Body of pancreas (tissue), 4 donors: ENCODE data around the gene MOK. TPM values are rescaled to one million over a fixed set of nuclear protein-coding genes. Genes with fewer than 3 reads are reported as not detected.

Source experiments
- ATAC-seq: fragments of 150-250 bp; one replicate; pipeline ENCODE4 v1.9.1; 2016
- DNase-seq, 4 donors: peaks; one replicate each; pipeline ENCODE4 v3.0.0-alpha.2; 2019
- H3K27ac ChIP-seq, 4 donors: fragments of 200-600 bp; sonication (generic); 1 replicate in 3 of 4; 2 replicates in 1 of 4; pipeline versions ENCODE4 v1.5.1 to v1.6.1; 2016 to 2019; ENCODE audit warnings: mild to moderate bottlenecking in 1 of 4, mixed read lengths in 1 of 4, moderate library complexity in 1 of 4
- H3K27me3 ChIP-seq, 2 donors: fragments of 200-600 bp; sonication (generic); one replicate each; pipeline ENCODE4 v1.6.0; 2016; ENCODE audit warnings: mild to moderate bottlenecking in 1 of 2
- H3K36me3 ChIP-seq, 2 donors: fragments of 200-600 bp; sonication (generic); replicated peaks in 1 of 2; 2 replicates each; pipeline ENCODE4 v1.5.1; 2016; ENCODE audit warnings: low read depth in 2 of 2; ENCODE audit not compliant: insufficient read depth in 1 of 2
- H3K4me1 ChIP-seq: fragments of 200-600 bp; sonication (generic); one replicate; pipeline ENCODE4 v1.6.0; 2016
- H3K4me3 ChIP-seq, 2 donors: fragments of 200-600 bp; sonication (generic); 1 replicate in 1 of 2; 2 replicates in 1 of 2; pipeline ENCODE4 v1.5.1; 2016 to 2019
- H3K9me3 ChIP-seq, 3 donors: fragments of 200-600 bp; sonication (generic); 1 replicate in 2 of 3; 2 replicates in 1 of 3; pipeline ENCODE4 v1.5.1; 2016
- POLR2A ChIP-seq, 3 donors: fragments of 450-650 bp; IDR thresholded peaks; one replicate each; pipeline ENCODE4 v1.6.1; 2016; ENCODE audit warnings: antibody characterized with exemption in 3 of 3, mild to moderate bottlenecking in 2 of 3
- WGBS, 2 donors: methylation state at CpG; one replicate each; pipeline ENCODE4 v1.1.5; 2017; 5-methylcytosine and 5-hydroxymethylcytosine counted together
- intact Hi-C: fragments of 100-400 bp; cut with DNase I; formaldehyde crosslinking; loops from one replicate; pipeline ENCODE4 v1.15.1; 2023
- total RNA-seq, 2 donors: library from RNA; depleted of rRNA; stranded (reverse); fragments of >200 nt; gene quantifications; one replicate each; pipeline ENCODE4 v1.1.0, GENCODE V29; 2016
- TF ChIP-seq, protein P1 (sequence below), 7 experiments: fragments of 450-650 bp in 4 of 7; fragments of 200-600 bp in 3 of 7; sonication (generic) in 3 of 7; IDR thresholded peaks; one replicate each; pipeline ENCODE4 v1.5.1; 2016 to 2019; ENCODE audit warnings: antibody characterized with exemption in 7 of 7

MOK gene
- total RNA-seq, 2 donors from 2014 or later, result 14.3 to 18.5 TPM

DNA sequence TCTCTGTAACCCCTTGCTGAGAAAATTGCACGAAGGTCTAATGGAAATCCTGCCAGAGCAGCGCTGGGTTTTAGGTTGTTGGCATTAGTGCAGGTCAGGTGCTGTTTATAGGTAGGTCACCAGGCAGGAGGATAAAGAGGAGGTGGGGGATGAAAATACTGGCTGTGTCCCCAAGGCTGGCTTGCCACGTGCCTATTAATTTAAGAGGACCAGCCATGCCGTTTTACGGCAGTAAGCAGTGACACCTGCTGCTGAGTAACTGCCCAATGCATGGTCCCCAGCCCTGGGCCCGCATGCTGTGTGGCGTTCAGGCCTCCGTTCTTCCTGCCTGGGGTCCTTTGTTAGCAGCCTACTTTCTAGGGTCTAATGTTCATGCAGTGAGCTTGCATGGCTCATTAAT is 98.0 kb downstream of the MOK start:
- peak; percentile 57 for ATAC-seq
- H3K4me3 ChIP-seq, result no peak overlapping the region
- intact Hi-C loops, result no loop called here
- H3K27me3 ChIP-seq, result no peaks in the 10 kb centered on the region
- H3K9me3 ChIP-seq, result no peaks in the 10 kb centered on the region
- 57 to 67% methylated on average over 5 to 8 of the region's 8 CpGs for WGBS, 2 donors
- DNase-seq, result peak; percentile 43 to 79 (median 70)
- H3K36me3 ChIP-seq, result no peaks in the 10 kb centered on the region
- H3K27ac ChIP-seq, result peak overlapping the region in 2 of 4 donors; percentile 11 to 22
- H3K4me1 ChIP-seq, result peaks cover 23% of the 10 kb centered on the region
- TF ChIP-seq, protein P1, sequence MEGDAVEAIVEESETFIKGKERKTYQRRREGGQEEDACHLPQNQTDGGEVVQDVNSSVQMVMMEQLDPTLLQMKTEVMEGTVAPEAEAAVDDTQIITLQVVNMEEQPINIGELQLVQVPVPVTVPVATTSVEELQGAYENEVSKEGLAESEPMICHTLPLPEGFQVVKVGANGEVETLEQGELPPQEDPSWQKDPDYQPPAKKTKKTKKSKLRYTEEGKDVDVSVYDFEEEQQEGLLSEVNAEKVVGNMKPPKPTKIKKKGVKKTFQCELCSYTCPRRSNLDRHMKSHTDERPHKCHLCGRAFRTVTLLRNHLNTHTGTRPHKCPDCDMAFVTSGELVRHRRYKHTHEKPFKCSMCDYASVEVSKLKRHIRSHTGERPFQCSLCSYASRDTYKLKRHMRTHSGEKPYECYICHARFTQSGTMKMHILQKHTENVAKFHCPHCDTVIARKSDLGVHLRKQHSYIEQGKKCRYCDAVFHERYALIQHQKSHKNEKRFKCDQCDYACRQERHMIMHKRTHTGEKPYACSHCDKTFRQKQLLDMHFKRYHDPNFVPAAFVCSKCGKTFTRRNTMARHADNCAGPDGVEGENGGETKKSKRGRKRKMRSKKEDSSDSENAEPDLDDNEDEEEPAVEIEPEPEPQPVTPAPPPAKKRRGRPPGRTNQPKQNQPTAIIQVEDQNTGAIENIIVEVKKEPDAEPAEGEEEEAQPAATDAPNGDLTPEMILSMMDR (IDR thresholded peaks at IDR 0.05), result peak in 5 of 7 experiments; percentile 9 to 48 (median 35)
- TF ChIP-seq POLR2A (IDR thresholded peaks at IDR 0.05), result no peak

DNA sequence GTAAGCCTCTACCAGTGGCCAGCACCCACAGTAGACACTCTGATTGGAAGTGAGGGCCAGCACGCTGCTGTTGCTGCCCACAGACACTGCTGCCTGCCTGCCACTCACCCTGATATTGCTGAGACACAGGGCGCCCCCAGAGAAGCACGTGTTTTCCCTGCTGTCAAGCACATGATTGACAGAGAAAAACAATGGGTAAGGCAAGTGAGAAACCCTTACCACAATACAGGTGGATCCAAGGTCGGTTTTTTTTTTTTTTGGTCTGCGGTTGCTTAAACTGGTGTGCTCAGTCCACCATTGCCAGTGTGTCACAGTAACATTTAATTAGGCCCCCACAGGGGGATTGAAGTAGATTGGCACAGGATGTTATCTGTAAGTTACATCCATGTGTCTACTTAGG is 99.4 kb downstream of the MOK start:
- TF ChIP-seq POLR2A (IDR thresholded peaks at IDR 0.05), result no peak
- TF ChIP-seq, protein P1 (IDR thresholded peaks at IDR 0.05), result no peak
- WGBS, 2 donors, result 32 to 41% methylated on average over 5 of the region's 5 CpGs
- peak; percentile 59 for ATAC-seq

DNA sequence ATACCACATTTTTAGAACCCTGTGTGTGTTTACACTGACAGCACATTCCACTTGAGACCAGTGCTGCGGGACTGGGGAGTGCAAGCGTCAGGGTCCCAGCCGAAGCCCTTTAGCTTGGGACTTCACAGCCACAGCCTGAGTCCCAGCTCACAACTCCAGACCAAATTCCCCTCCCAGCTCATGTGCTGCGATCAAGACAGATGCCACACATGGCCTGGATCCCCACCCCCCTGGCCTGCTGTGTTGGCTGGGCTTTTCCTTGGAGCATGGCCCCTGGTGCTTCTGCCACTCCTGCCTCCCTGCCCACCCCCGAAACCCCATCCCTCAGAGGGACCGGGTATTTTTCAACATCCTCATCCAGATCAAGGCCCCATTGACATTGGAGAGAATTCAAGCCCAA is 101.6 kb downstream of the MOK start:
- Histone ChIP-seq H3K27ac (no peak overlapping the region), H3K4me1 (peaks cover 23% of the 10 kb centered on the region), H3K9me3 (no peaks in the 10 kb centered on the region), H3K4me3 (no peak overlapping the region), H3K36me3 (peaks cover 0 to 2% of the 10 kb centered on the region in 2 donors), H3K27me3 (no peaks in the 10 kb centered on the region)
- ATAC-seq (no peak), DNase-seq (no peak)
- 80 to 82% methylated on average over 6 of the region's 6 CpGs for WGBS, 2 donors
- TF ChIP-seq, protein P1 (IDR thresholded peaks at IDR 0.05), result no peak
- TF ChIP-seq POLR2A (IDR thresholded peaks at IDR 0.05), result no peak
- intact Hi-C loops, result no loop called here

More for the DNA sequence above, 99.4 kb downstream of the MOK start:
- Histone ChIP-seq H3K4me1 (peaks cover 23% of the 10 kb centered on the region), H3K4me3 (no peak overlapping the region), H3K36me3 (peaks cover 0 to 2% of the 10 kb centered on the region in 2 donors), H3K27me3 (no peaks in the 10 kb centered on the region), H3K27ac (peak overlapping the region in 2 of 4 donors; percentile 9 to 11), H3K9me3 (no peaks in the 10 kb centered on the region)
- peak in 1 of 4 donors; percentile 57 for DNase-seq
- intact Hi-C loops, result no loop called here

DNA sequence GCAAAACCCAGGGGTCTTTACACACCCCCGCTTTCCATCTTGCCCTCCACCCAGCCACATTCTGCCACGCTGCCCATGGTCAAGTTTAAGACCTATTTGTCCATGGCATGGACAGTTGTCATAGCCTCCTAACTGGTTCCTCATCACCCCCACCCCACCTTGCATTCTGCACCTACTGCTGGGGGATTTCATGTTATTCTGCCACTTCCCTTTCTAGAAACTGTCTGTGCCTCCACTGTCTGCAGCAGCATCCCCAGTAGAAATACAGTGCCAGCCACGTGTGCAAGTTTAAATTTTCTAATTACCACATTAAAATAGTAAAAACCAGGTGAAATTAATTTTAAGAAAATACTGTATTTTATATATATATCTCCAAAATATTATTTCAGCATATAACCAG is 102.0 kb downstream of the MOK start:
- ATAC-seq (no peak), DNase-seq (no peak)
- intact Hi-C loops, result no loop called here
- Histone ChIP-seq H3K27ac (no peak overlapping the region), H3K4me3 (no peak overlapping the region), H3K27me3 (no peaks in the 10 kb centered on the region), H3K36me3 (peaks cover 0 to 2% of the 10 kb centered on the region in 2 donors), H3K4me1 (peaks cover 23% of the 10 kb centered on the region), H3K9me3 (no peaks in the 10 kb centered on the region)
- 89 to 90% methylated on average over 3 of the region's 3 CpGs for WGBS, 2 donors
- TF ChIP-seq POLR2A (IDR thresholded peaks at IDR 0.05), result no peak
- TF ChIP-seq, protein P1 (IDR thresholded peaks at IDR 0.05), result no peak

DNA sequence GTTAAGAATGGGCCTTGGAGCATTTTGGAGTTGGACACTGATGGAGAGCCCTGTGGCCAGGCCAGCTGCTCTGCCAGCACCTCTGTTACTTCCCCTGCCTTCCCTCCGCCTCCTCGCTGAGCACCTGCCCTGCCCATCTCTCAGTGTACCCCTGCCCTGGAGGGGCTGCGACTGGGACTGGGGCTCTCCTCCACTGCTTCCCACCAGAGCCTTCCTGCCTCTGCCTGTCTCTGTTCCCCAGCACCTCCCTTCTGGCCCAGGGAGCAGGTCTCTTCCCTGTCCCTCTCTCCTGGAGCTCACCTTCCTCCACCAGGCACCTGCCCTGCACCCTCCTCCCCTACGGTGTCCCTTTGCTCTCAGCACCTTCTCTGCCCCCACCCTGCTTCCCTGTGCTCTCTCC is 103.2 kb downstream of the MOK start:
- H3K36me3 ChIP-seq, result peaks cover 0 to 2% of the 10 kb centered on the region in 2 donors
- ATAC-seq (no peak), DNase-seq (no peak)
- 81 to 90% methylated on average over 4 of the region's 4 CpGs for WGBS, 2 donors
- no peak overlapping the region for H3K27ac ChIP-seq
- intact Hi-C loops, result no loop called here
- H3K4me1 ChIP-seq, result peaks cover 16% of the 10 kb centered on the region
- H3K4me3 ChIP-seq, result no peak overlapping the region
- no peaks in the 10 kb centered on the region for H3K9me3 ChIP-seq
- no peaks in the 10 kb centered on the region for H3K27me3 ChIP-seq
- TF ChIP-seq, protein P1 (IDR thresholded peaks at IDR 0.05), result no peak
- no peak for TF ChIP-seq POLR2A (IDR thresholded peaks at IDR 0.05)
